Measurements from ENCODE around the gene TARBP1. TPM values are rescaled to one million over a fixed set of nuclear protein-coding genes. Genes with fewer than 3 reads are reported as not detected.
A peak's percentile ranks its signal among the peaks of the same experiment; 100 is the strongest.

Gene TARBP1
- total RNA-seq (2014; rRNA removed; shearing (Covaris generic)) (30.0 and 30.5 TPM in 2 replicates), total RNA-seq (2022) (49.8 and 61.7 TPM in 2 replicates), Bru-seq, nascent RNA (percentile 82 among the genes with signal in this experiment), BruChase-seq, experiment 1, labeled RNA remaining after a 6-hour chase (percentile 79 among the genes with signal in this experiment), BruChase-seq, experiment 2, labeled RNA remaining after a 2-hour chase (percentile 78 among the genes with signal in this experiment)
- long read RNA-seq, full-length matches to known transcripts = 20 of 70 reads
- long read RNA-seq, partial matches to known transcripts = 9 of 70 reads
- long read RNA-seq, other reads (novel, unspliced or antisense) = 41 of 70 reads

GRCh38 chr1:234478481-234479309 lies at the start of gene TARBP1:
TSS of gene TARBP1 (minus strand) at chr1:234479179. CDS start at chr1:234479103, 76 bp downstream.
- peaks cover 49% of the 10 kb centered on the region for H3K4me1 ChIP-seq (ENCODE audit: insufficient read depth, low read length, poor library complexity, severe bottlenecking)
- H3K36me3 ChIP-seq (ENCODE audit: insufficient read depth, low read length) = no peaks in the 10 kb centered on the region; the same call in 1 of the 2 replicates
- peak within 1 kb of the TSS; percentile 60 for H2AFZ ChIP-seq (ENCODE audit: low read length)
- no peaks in the 10 kb centered on the region for H4K20me1 ChIP-seq (ENCODE audit: insufficient read depth, low read length)
- POLR2A ChIA-PET = interaction anchor here (0.6 to 2.8 kb wide), 10 partner anchors 17 to 1678 kb away, joined by 3 to 9 read pairs (median 3); partner anchors contain the start of gene IRF2BP2
- no TSS peak for BruUV-seq (replicated peaks)
- peak within 1 kb of the TSS; percentile 72 for H3K4me3 ChIP-seq (ENCODE audit: low read depth, low read length, poor library complexity, severe bottlenecking)
- no peaks in the 10 kb centered on the region for H3K9me2 ChIP-seq (ENCODE audit: insufficient read depth, low read length)
- CTCF ChIA-PET (ENCODE audit: unreplicated experiment) = interaction anchor here (0.6 to 1.0 kb wide), 4 partner anchors 9 to 601 kb away, joined by 3 to 14 read pairs (median 3); no protein-coding TSS in a partner anchor
- no peaks in the 10 kb centered on the region for H3K9me3 ChIP-seq (ENCODE audit: low read length)
- peak within 1 kb of the TSS; percentile 95 for H3K4me2 ChIP-seq (ENCODE audit: low read length)
- TF ChIP-seq CTCF (conservative IDR thresholded peaks at IDR 0.05; ENCODE audit: low read length) (0 out of 2 replicates have a peak, but pooled peaks have one; percentile 13), EZH2phosphoT487 (IDR thresholded peaks at IDR 0.05; ENCODE audit: borderline replicate concordance, low read depth, low read length) (no peak)
- H3K79me2 ChIP-seq (ENCODE audit: insufficient read depth, low read depth, low read length) = peaks cover 38% of the 10 kb centered on the region
- peak within 1 kb of the TSS; percentile 81 for H3K27ac ChIP-seq (ENCODE audit: low read depth, low read length, poor library complexity, severe bottlenecking)
- intact Hi-C loops (cut with micrococcal nuclease; ENCODE audit: unreplicated experiment) = loop anchor here (1.0 to 10.0 kb wide), 5 partner anchors 105 to 1666 kb away; partner anchors contain the start of genes B3GALNT2, COA6 and GPR137B
- DNase-seq (ENCODE audit: low spot score) = peak; percentile 90

- Histone ChIP-seq H3K9me3 (ENCODE audit: low read length) (no peaks in the 10 kb centered on the region), H3K4me2 (ENCODE audit: low read length) (no peak overlapping the region), H3K36me3 (ENCODE audit: insufficient read depth, low read length) (no peaks in the 10 kb centered on the region), H3K27ac (ENCODE audit: low read depth, low read length, poor library complexity, severe bottlenecking) (no peak overlapping the region), H2AFZ (ENCODE audit: low read length) (peak overlapping the region; percentile 23; the same call in 1 of the 2 replicates), H3K4me1 (ENCODE audit: insufficient read depth, low read length, poor library complexity, severe bottlenecking) (peaks cover 44% of the 10 kb centered on the region), H3K79me2 (ENCODE audit: insufficient read depth, low read depth, low read length) (no peaks in the 10 kb centered on the region), H3K4me3 (ENCODE audit: low read depth, low read length, poor library complexity, severe bottlenecking) (no peak overlapping the region), H4K20me1 (ENCODE audit: insufficient read depth, low read length) (no peaks in the 10 kb centered on the region), H3K9me2 (ENCODE audit: insufficient read depth, low read length) (no peaks in the 10 kb centered on the region)
- POLR2A ChIA-PET = interaction anchor here (0.6 to 3.3 kb wide), 11 partner anchors 8 to 483 kb away, joined by 3 to 17 read pairs (median 4); no protein-coding TSS in a partner anchor
- intact Hi-C loops (cut with micrococcal nuclease; ENCODE audit: unreplicated experiment) = no loop called here
- no TSS peak for BruUV-seq (replicated peaks)
- CTCF ChIA-PET (ENCODE audit: unreplicated experiment) = interaction anchor here (0.6 kb wide), 1 partner anchor 10 kb away, joined by 3 read pairs; no protein-coding TSS in a partner anchor
- TF ChIP-seq CTCF (conservative IDR thresholded peaks at IDR 0.05; ENCODE audit: low read length) (no peak), EZH2phosphoT487 (IDR thresholded peaks at IDR 0.05; ENCODE audit: borderline replicate concordance, low read depth, low read length) (no peak)
- no peak for DNase-seq (ENCODE audit: low spot score)
These were observed 49.3 kb upstream of the TARBP1 start for GRCh38 chr1:234528074-234528865.

Measured in OCI-LY7 (cell line).